ENCODE results near the gene IL17RD.

The IL17RD gene

GRCh38 chr3:57147071-57147470 lies 18.1 kb downstream of the IL17RD start:
- no peak for TF ChIP-seq CTCF (IDR thresholded peaks at IDR 0.05; ENCODE audit: borderline replicate concordance, control extremely low read depth, extremely low read depth, insufficient read depth, missing control alignments)
- DNase-seq (ENCODE audit: low spot score) = no peak
- in situ Hi-C loops (cut with MboI; ENCODE audit: low sequenced_read_pairs, unreplicated experiment) = no loop called here

GRCh38 chr3:57145852-57146251 lies 19.3 kb downstream of the IL17RD start:
- in situ Hi-C loops (cut with MboI; ENCODE audit: low sequenced_read_pairs, unreplicated experiment) = no loop called here
- no peak for TF ChIP-seq CTCF (IDR thresholded peaks at IDR 0.05; ENCODE audit: borderline replicate concordance, control extremely low read depth, extremely low read depth, insufficient read depth, missing control alignments)
- DNase-seq (ENCODE audit: low spot score) = no peak

GRCh38 chr3:57144952-57145351 lies 20.2 kb downstream of the IL17RD start:
- in situ Hi-C loops (cut with MboI; ENCODE audit: low sequenced_read_pairs, unreplicated experiment) = no loop called here
- TF ChIP-seq CTCF (IDR thresholded peaks at IDR 0.05; ENCODE audit: borderline replicate concordance, control extremely low read depth, extremely low read depth, insufficient read depth, missing control alignments) = no peak
- DNase-seq (ENCODE audit: low spot score) = no peak

GRCh38 chr3:57143886-57144459 lies 21.2 kb downstream of the IL17RD start:
- TF ChIP-seq CTCF (IDR thresholded peaks at IDR 0.05; ENCODE audit: borderline replicate concordance, control extremely low read depth, extremely low read depth, insufficient read depth, missing control alignments) = no peak
- in situ Hi-C loops (cut with MboI; ENCODE audit: low sequenced_read_pairs, unreplicated experiment) = no loop called here
- no peak for DNase-seq (ENCODE audit: low spot score)

- TF ChIP-seq CTCF (IDR thresholded peaks at IDR 0.05; ENCODE audit: borderline replicate concordance, control extremely low read depth, extremely low read depth, insufficient read depth, missing control alignments) = no peak
- DNase-seq (ENCODE audit: low spot score) = no peak
- in situ Hi-C loops (cut with MboI; ENCODE audit: low sequenced_read_pairs, unreplicated experiment) = no loop called here
Measured at GRCh38 chr3:57142411-57142723, 22.8 kb downstream of the IL17RD start.

- in situ Hi-C loops (cut with MboI; ENCODE audit: low sequenced_read_pairs, unreplicated experiment) = no loop called here
- no peak for DNase-seq (ENCODE audit: low spot score)
- TF ChIP-seq CTCF (IDR thresholded peaks at IDR 0.05; ENCODE audit: borderline replicate concordance, control extremely low read depth, extremely low read depth, insufficient read depth, missing control alignments) = no peak
Measured at GRCh38 chr3:57141719-57142410, 23.3 kb downstream of the IL17RD start.

All from GM13976 (cell line).